ENCODE measurements around the gene CMTM2. TPM values are rescaled to one million over a fixed set of nuclear protein-coding genes. Genes with fewer than 3 reads are reported as not detected.

CMTM2 gene
- total and polyA plus RNA-seq, 9 of the 15 experiments (the other 6 are each of a cell fraction or from before 2014, with no cell fraction given): not detected

DNA sequence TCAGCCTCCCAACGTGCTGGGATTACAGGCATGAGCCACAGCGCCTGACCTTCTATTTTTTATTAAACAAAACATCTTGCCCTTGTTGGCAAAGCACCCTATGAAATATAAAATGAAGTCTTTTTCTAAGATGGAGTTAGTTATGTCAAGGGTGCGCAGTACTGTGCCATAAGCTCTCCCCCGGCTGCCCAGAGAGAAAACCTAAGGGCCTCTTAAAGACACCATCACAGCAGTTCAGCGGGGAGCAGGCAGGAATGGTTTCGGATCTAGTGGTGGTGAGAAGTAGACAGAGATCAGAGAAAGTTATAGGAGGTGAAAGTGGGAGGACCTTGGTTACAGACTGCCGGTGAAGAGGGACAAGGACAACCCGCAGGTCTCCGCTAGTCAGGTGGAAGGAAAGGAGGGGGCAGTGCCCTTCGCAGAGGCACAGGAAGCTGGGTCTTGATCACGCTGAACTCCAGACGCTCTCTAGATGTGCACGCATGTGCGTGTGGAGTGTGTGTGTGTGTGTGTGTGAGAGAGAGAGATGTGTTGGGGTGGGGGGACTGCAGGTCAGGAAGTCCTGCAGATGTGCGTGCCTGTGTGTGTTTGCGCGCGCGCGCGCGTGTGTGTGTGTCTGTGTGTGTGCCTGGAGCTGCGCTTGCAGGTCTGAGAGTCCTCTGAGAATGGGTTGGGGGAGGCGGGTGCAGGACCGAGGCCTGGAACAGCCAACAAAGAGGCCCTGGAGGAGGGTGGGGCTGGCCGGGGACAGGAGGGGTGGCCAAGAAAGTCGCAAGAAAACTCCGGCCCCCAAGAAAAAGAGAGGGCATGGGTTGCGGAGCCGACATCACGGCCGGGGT is 24.5 kb downstream of the CMTM2 start:
- Histone ChIP-seq H3K27me3 (ENCODE audit: control insufficient read depth in 2 of 2, insufficient read depth in 2 of 2, low read length in 2 of 2) (no peaks in the 10 kb centered on the region), H4K20me1 (replicated peaks; ENCODE audit: control insufficient read depth, insufficient read depth, low read length) (peaks cover 4% of the 10 kb centered on the region; the same call in 1 of the 2 replicates), H2AFZ (ENCODE audit: low read depth, low read length) (peak overlapping the region; percentile 87), H3K4me2 (ENCODE audit: insufficient read depth, low read length) (peak overlapping the region; percentile 73), H3K79me2 (ENCODE audit: control insufficient read depth, insufficient read depth, low read length) (peaks cover 17% of the 10 kb centered on the region), H3K27ac (ENCODE audit: extremely low read depth, low read depth, low read length) (peak overlapping the region; percentile 77), H3K9ac (ENCODE audit: insufficient read depth in 1 of 2, low read depth in 2 of 2, low read length in 2 of 2) (peak overlapping the region; percentile 62 to 83), H3K4me1 (replicated peaks in 1 of 2; ENCODE audit: control insufficient read depth in 2 of 2, insufficient read depth in 2 of 2, low read length in 2 of 2) (peaks cover 22 to 54% of the 10 kb centered on the region in 2 experiments), H3K9me1 (ENCODE audit: control insufficient read depth, insufficient read depth, low read length) (no peaks in the 10 kb centered on the region), H3K4me3 (peak overlapping the region; percentile 91), H3K9me3 (replicated peaks; ENCODE audit: control insufficient read depth, insufficient read depth, low read depth, low read length) (no peaks in the 10 kb centered on the region; the same call in 1 of the 2 replicates), H3K36me3 (ENCODE audit: control insufficient read depth, insufficient read depth, low read length) (peaks cover 14% of the 10 kb centered on the region; the same call in 1 of the 3 replicates)
- POLR2A ChIA-PET: interaction anchor here (0.6 to 1.0 kb wide), 3 partner anchors 39 to 1193 kb away, joined by 3 to 4 read pairs (median 3); no protein-coding TSS in a partner anchor
- ATAC-seq (peak; percentile 44), FAIRE-seq (peak; percentile 83), DNase-seq (ENCODE audit: extremely low read depth in 1 of 4, low spot score in 3 of 4) (peak; percentile 74 to 78 (median 78))
- CTCF ChIA-PET (ENCODE audit: low intra/inter-chr PET ratio): interaction anchor here (0.6 kb wide), 1 partner anchor 271 kb away, joined by 3 read pairs; no protein-coding TSS in a partner anchor
- 22% methylated on average over 28 of the region's 32 CpGs for WGBS (ENCODE audit: insufficient coverage, low coverage, missing lambda C conversion rate)
- intact Hi-C loops (cut with micrococcal nuclease) (no loop called here), in situ Hi-C loops (cut with MboI) (no loop called here)
- no TSS peak for BruUV-seq (replicated peaks)
- TF ChIP-seq, protein P1, sequence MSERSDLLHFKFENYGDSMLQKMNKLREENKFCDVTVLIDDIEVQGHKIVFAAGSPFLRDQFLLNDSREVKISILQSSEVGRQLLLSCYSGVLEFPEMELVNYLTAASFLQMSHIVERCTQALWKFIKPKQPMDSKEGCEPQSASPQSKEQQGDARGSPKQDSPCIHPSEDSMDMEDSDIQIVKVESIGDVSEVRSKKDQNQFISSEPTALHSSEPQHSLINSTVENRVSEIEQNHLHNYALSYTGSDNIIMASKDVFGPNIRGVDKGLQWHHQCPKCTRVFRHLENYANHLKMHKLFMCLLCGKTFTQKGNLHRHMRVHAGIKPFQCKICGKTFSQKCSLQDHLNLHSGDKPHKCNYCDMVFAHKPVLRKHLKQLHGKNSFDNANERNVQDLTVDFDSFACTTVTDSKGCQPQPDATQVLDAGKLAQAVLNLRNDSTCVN (CRISPR knock-in tag; IDR thresholded peaks at IDR 0.05): no peak
- no peak for TF ChIP-seq FOXP1 (CRISPR knock-in tag; IDR thresholded peaks at IDR 0.05)
- TF ChIP-seq FOXJ3 (CRISPR knock-in tag; IDR thresholded peaks at IDR 0.05): no peak
- TF ChIP-seq EZH2 (IDR thresholded peaks at IDR 0.05; ENCODE audit: borderline replicate concordance, low read depth, low read length): no peak
- TF ChIP-seq ZNF143 (CRISPR knock-in tag; IDR thresholded peaks at IDR 0.05): peak; percentile 15; the same call in 1 of the 2 replicates
- peak; percentile 17; the same call in 1 of the 2 replicates for TF ChIP-seq GABPB1 (CRISPR knock-in tag; IDR thresholded peaks at IDR 0.05)
- 0 out of 2 replicates have a peak, but pooled peaks have one; percentile 53 for TF ChIP-seq ELF4 (CRISPR knock-in tag; IDR thresholded peaks at IDR 0.05)
- TF ChIP-seq SRSF7 (optimal IDR thresholded peaks at IDR 0.05; ENCODE audit: low read depth, low read length): no peak
- no peak for TF ChIP-seq SOX6 (IDR thresholded peaks at IDR 0.05)
- no peak for TF ChIP-seq BRCA1 (IDR thresholded peaks at IDR 0.05)
- no peak for TF ChIP-seq BRCA1 (CRISPR knock-in tag; IDR thresholded peaks at IDR 0.05)
- TF ChIP-seq, protein P2, sequence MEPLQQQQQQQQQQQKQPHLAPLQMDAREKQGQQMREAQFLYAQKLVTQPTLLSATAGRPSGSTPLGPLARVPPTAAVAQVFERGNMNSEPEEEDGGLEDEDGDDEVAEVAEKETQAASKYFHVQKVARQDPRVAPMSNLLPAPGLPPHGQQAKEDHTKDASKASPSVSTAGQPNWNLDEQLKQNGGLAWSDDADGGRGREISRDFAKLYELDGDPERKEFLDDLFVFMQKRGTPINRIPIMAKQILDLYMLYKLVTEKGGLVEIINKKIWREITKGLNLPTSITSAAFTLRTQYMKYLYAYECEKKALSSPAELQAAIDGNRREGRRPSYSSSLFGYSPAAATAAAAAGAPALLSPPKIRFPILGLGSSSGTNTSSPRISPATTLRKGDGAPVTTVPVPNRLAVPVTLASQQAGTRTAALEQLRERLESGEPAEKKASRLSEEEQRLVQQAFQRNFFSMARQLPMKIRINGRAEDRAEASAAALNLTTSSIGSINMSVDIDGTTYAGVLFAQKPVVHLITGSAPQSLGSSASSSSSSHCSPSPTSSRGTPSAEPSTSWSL (CRISPR knock-in tag; IDR thresholded peaks at IDR 0.05; ENCODE audit: borderline replicate concordance): no peak
- no peak for TF ChIP-seq TFAM (CRISPR knock-in tag; conservative IDR thresholded peaks at IDR 0.05)
- no peak for TF ChIP-seq ZNF23 (CRISPR knock-in tag; IDR thresholded peaks at IDR 0.05)
- TF ChIP-seq, protein P3, sequence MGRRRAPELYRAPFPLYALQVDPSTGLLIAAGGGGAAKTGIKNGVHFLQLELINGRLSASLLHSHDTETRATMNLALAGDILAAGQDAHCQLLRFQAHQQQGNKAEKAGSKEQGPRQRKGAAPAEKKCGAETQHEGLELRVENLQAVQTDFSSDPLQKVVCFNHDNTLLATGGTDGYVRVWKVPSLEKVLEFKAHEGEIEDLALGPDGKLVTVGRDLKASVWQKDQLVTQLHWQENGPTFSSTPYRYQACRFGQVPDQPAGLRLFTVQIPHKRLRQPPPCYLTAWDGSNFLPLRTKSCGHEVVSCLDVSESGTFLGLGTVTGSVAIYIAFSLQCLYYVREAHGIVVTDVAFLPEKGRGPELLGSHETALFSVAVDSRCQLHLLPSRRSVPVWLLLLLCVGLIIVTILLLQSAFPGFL (CRISPR knock-in tag; IDR thresholded peaks at IDR 0.05): no peak
- no peak for TF ChIP-seq SIX5 (IDR thresholded peaks at IDR 0.05; ENCODE audit: borderline replicate concordance in 1 of 2, insufficient read depth in 1 of 2, low read depth in 1 of 2, low read length in 2 of 2)
- no peak for TF ChIP-seq ZNF717 (CRISPR knock-in tag; IDR thresholded peaks at IDR 0.05)
- no peak for TF ChIP-seq HDAC3 (IDR thresholded peaks at IDR 0.05; ENCODE audit: borderline replicate concordance, partially characterized antibody)
- peak; percentile 77 for TF ChIP-seq MECOM (CRISPR knock-in tag; IDR thresholded peaks at IDR 0.05)
- TF ChIP-seq RFX7 (CRISPR knock-in tag; IDR thresholded peaks at IDR 0.05): no peak

Data from K562 (cell line).